Upper lobe of left lung (tissue), 6 donors: ENCODE results near the gene MUCL3. TPM values are rescaled to one million over a fixed set of nuclear protein-coding genes. Genes with fewer than 3 reads are reported as not detected.
"Not testable (repeated sequence)": the region's sequence is repeated elsewhere in the genome, so short reads cannot be mapped to it uniquely, and the experiment has no call there.

Experiments used
- ATAC-seq, 2 donors: fragments of 200-7000 bp; cut with Tn5 transposase; one replicate each; pipeline ENCODE4 v1.9.1; 2022; ENCODE audit warnings: mild to moderate bottlenecking in 2 of 2, moderate library complexity in 2 of 2; ENCODE audit not compliant: low FRiP score in 2 of 2
- DNase-seq, 2 donors: peaks; one replicate each; pipeline ENCODE4 v3.0.0-alpha.2; 2019 to 2020
- H3K27ac ChIP-seq, 4 donors: fragments of 200-600 bp; sonication (generic); one replicate each; pipeline ENCODE4 v1.5.1; 2016 to 2019
- H3K27me3 ChIP-seq, 4 donors: fragments of 200-600 bp; sonication (generic); one replicate each; pipeline ENCODE4 v1.5.1; 2017 to 2019
- H3K36me3 ChIP-seq, 4 donors: fragments of 200-600 bp; sonication (generic); one replicate each; pipeline ENCODE4 v1.5.1; 2016 to 2019
- H3K4me1 ChIP-seq, 4 donors: fragments of 200-600 bp; sonication (generic); one replicate each; pipeline ENCODE4 v1.5.1; 2018 to 2019
- H3K4me3 ChIP-seq, 4 donors: fragments of 200-600 bp; sonication (generic); one replicate each; pipeline ENCODE4 v1.5.1; 2017 to 2019; ENCODE audit warnings: mild to moderate bottlenecking in 2 of 4, moderate library complexity in 1 of 4
- H3K9me3 ChIP-seq, 4 donors: fragments of 200-600 bp; sonication (generic); one replicate each; pipeline ENCODE4 v1.5.1; 2018 to 2019
- EP300 ChIP-seq, 4 donors: sonication (generic); formaldehyde crosslinking; IDR thresholded peaks; one replicate each; pipeline ENCODE4 v1.5.1; 2017; ENCODE audit warnings: antibody characterized with exemption in 4 of 4, control low read depth in 2 of 4
- POLR2A ChIP-seq, 4 donors: fragments of 450-650 bp; IDR thresholded peaks; one replicate each; pipeline ENCODE4 v1.5.1; 2016 to 2017; ENCODE audit warnings: antibody characterized with exemption in 4 of 4, mild to moderate bottlenecking in 2 of 4
- POLR2AphosphoS5 ChIP-seq, 2 donors: sonication (generic); formaldehyde crosslinking; IDR thresholded peaks; one replicate each; pipeline ENCODE4 v1.5.1; 2017; ENCODE audit warnings: antibody characterized with exemption in 2 of 2
- WGBS, 2 donors: methylation state at CpG; one replicate each; pipeline ENCODE4 v1.1.5; 2017 to 2018; 5-methylcytosine and 5-hydroxymethylcytosine counted together
- total RNA-seq, 6 donors: library from RNA; depleted of rRNA in 4 of 6; stranded (reverse); fragments of >200 nt in 4 of 6; gene quantifications; one replicate each; pipeline versions ENCODE4 v1.1.0 to v1.2.1, GENCODE V29; 2016 to 2021
- TF ChIP-seq, protein P1 (sequence below), 6 experiments: fragments of 450-650 bp in 4 of 6; fragments of 200-600 bp in 2 of 6; sonication (generic) in 2 of 6; IDR thresholded peaks; one replicate each; pipeline ENCODE4 v1.5.1; 2016 to 2019; ENCODE audit warnings: antibody characterized with exemption in 6 of 6
- donor health status: DM: no; HTN: no; CAD: no; lungs with moderate emphysema.
- donor health status: DM: no; HTN: yes; CAD: no; lungs with severe emphysema.

MUCL3 gene
- total RNA-seq, 6 donors from 2014 or later = 1.8 to 38.8 (median 5.0) TPM

GRCh38 chr6:30988209-30988825, 47.5 kb downstream of the MUCL3 start:
- no peak overlapping the region for H3K4me3 ChIP-seq
- ATAC-seq = no peak
- no peaks in the 10 kb centered on the region for H3K36me3 ChIP-seq
- 84 to 92% methylated on average over 8 to 9 of the region's 9 CpGs for WGBS, 2 donors
- no peaks in the 10 kb centered on the region for H3K9me3 ChIP-seq
- TF ChIP-seq POLR2AphosphoS5 (IDR thresholded peaks at IDR 0.05) (no peak), POLR2A (IDR thresholded peaks at IDR 0.05) (no peak), EP300 (IDR thresholded peaks at IDR 0.05) (no peak)
- TF ChIP-seq, protein P1, sequence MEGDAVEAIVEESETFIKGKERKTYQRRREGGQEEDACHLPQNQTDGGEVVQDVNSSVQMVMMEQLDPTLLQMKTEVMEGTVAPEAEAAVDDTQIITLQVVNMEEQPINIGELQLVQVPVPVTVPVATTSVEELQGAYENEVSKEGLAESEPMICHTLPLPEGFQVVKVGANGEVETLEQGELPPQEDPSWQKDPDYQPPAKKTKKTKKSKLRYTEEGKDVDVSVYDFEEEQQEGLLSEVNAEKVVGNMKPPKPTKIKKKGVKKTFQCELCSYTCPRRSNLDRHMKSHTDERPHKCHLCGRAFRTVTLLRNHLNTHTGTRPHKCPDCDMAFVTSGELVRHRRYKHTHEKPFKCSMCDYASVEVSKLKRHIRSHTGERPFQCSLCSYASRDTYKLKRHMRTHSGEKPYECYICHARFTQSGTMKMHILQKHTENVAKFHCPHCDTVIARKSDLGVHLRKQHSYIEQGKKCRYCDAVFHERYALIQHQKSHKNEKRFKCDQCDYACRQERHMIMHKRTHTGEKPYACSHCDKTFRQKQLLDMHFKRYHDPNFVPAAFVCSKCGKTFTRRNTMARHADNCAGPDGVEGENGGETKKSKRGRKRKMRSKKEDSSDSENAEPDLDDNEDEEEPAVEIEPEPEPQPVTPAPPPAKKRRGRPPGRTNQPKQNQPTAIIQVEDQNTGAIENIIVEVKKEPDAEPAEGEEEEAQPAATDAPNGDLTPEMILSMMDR (IDR thresholded peaks at IDR 0.05) = no peak
- H3K27ac ChIP-seq = no peak overlapping the region
- H3K27me3 ChIP-seq = no peaks in the 10 kb centered on the region
- peaks cover 0 to 2% (median 0%) of the 10 kb centered on the region in 4 donors for H3K4me1 ChIP-seq
- DNase-seq = no peak

GRCh38 chr6:30990422-30991086, 49.8 kb downstream of the MUCL3 start:
- ATAC-seq (no peak), DNase-seq (no peak)
- H3K4me1 ChIP-seq = no peaks in the 10 kb centered on the region
- no peak overlapping the region for H3K4me3 ChIP-seq
- WGBS, 2 donors = 66 to 73% methylated on average over 8 of the region's 8 CpGs
- no peaks in the 10 kb centered on the region for H3K36me3 ChIP-seq
- TF ChIP-seq EP300 (IDR thresholded peaks at IDR 0.05) (no peak), POLR2AphosphoS5 (IDR thresholded peaks at IDR 0.05) (no peak), POLR2A (IDR thresholded peaks at IDR 0.05) (no peak)
- TF ChIP-seq, protein P1 (IDR thresholded peaks at IDR 0.05) = no peak
- no peaks in the 10 kb centered on the region for H3K27me3 ChIP-seq
- no peaks in the 10 kb centered on the region for H3K9me3 ChIP-seq
- no peak overlapping the region for H3K27ac ChIP-seq

DNA sequence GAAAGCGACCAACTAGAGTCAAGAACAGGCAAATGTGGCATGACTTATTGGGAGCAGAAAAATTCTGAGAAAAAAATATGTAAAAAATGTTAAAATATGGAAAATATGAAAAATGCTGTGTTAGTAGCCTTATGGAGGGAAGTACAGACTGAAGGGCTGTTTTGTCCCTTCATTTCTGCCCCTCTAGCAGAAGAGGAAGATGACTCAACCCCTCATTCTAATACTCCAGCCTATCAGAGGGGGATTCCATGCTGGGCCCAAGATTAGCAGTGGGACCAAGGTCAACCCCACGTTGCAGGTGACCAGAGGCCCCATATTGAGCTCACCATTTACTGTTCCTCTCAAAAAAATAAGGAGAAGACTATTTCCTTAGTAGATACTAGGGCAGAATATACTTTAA, 51.1 kb downstream of the MUCL3 start:
- ATAC-seq (no peak), DNase-seq (no peak)
- Histone ChIP-seq H3K27me3 (no peaks in the 10 kb centered on the region), H3K4me3 (no peak overlapping the region), H3K9me3 (no peaks in the 10 kb centered on the region), H3K36me3 (no peaks in the 10 kb centered on the region), H3K4me1 (no peaks in the 10 kb centered on the region), H3K27ac (no peak overlapping the region)
- 80 to 92% methylated on average over 2 of the region's 2 CpGs for WGBS, 2 donors
- TF ChIP-seq POLR2AphosphoS5 (IDR thresholded peaks at IDR 0.05) (no peak), POLR2A (IDR thresholded peaks at IDR 0.05) (no peak), EP300 (IDR thresholded peaks at IDR 0.05) (no peak)
- TF ChIP-seq, protein P1 (IDR thresholded peaks at IDR 0.05) = no peak

GRCh38 chr6:30997301-30997700, 56.5 kb downstream of the MUCL3 start:
- DNase-seq = no peak
- H3K4me3 ChIP-seq = no peak overlapping the region
- no peak overlapping the region for H3K27ac ChIP-seq
- no peaks in the 10 kb centered on the region for H3K4me1 ChIP-seq
- no peak for TF ChIP-seq POLR2A (IDR thresholded peaks at IDR 0.05)
- no peak for TF ChIP-seq POLR2AphosphoS5 (IDR thresholded peaks at IDR 0.05)
- TF ChIP-seq EP300 (IDR thresholded peaks at IDR 0.05) = no peak
- TF ChIP-seq, protein P1 (IDR thresholded peaks at IDR 0.05) = no peak
- ATAC-seq = no peak
- WGBS, 2 donors = 86 to 89% methylated on average over 2 of the region's 2 CpGs
- H3K36me3 ChIP-seq = no peaks in the 10 kb centered on the region
- H3K9me3 ChIP-seq = no peaks in the 10 kb centered on the region
- no peaks in the 10 kb centered on the region for H3K27me3 ChIP-seq

GRCh38 chr6:30998785-30999184, 58.0 kb downstream of the MUCL3 start:
- no peaks in the 10 kb centered on the region for H3K9me3 ChIP-seq
- WGBS, 2 donors = 65 to 69% methylated on average over 5 of the region's 5 CpGs
- ATAC-seq = no peak
- H3K36me3 ChIP-seq = no peaks in the 10 kb centered on the region
- TF ChIP-seq POLR2A (IDR thresholded peaks at IDR 0.05) (no peak), POLR2AphosphoS5 (IDR thresholded peaks at IDR 0.05) (no peak), EP300 (IDR thresholded peaks at IDR 0.05) (no peak)
- TF ChIP-seq, protein P1 (IDR thresholded peaks at IDR 0.05) = no peak
- DNase-seq = no peak
- no peak overlapping the region for H3K27ac ChIP-seq
- no peaks in the 10 kb centered on the region for H3K4me1 ChIP-seq
- no peaks in the 10 kb centered on the region for H3K27me3 ChIP-seq
- H3K4me3 ChIP-seq = no peak overlapping the region

GRCh38 chr6:31000067-31000860, 59.5 kb downstream of the MUCL3 start:
- not testable (repeated sequence) for H3K36me3 ChIP-seq, H3K27ac ChIP-seq, H3K9me3 ChIP-seq, H3K4me3 ChIP-seq, ATAC-seq, H3K27me3 ChIP-seq
- H3K4me1 ChIP-seq = peaks cover 0 to 10% (median 5%) of the 10 kb centered on the region in 4 donors
- 95 to 97% methylated on average over 12 to 35 of the region's 39 CpGs for WGBS, 2 donors
- peak in 1 of 2 donors; percentile 68 for DNase-seq
